HCT116 (cell line): ENCODE measurements around the gene CTU2.

Experiments used
- CEBPB ChIP-seq: IDR thresholded peaks from 2 replicates; pipeline ENCODE4 v1.6.1; 2012; ENCODE audit warnings: low read depth
- EGR1 ChIP-seq: IDR thresholded peaks from 2 replicates; pipeline ENCODE4 v1.6.1; 2012; ENCODE audit warnings: low read depth
- JUND ChIP-seq: IDR thresholded peaks from 2 replicates; pipeline ENCODE4 v1.6.1; 2012
- POLR2A ChIP-seq: IDR thresholded peaks from 2 replicates; pipeline ENCODE4 v1.7.0; 2011; ENCODE audit warnings: borderline replicate concordance; ENCODE audit not compliant: insufficient read depth, insufficient read length; ENCODE audit errors: extremely low read depth
- POLR2AphosphoS5 ChIP-seq: IDR thresholded peaks from 2 replicates; pipeline ENCODE4 v1.6.1; 2011; ENCODE audit warnings: mild to moderate bottlenecking, low read depth, low read length, moderate library complexity
- RAD21 ChIP-seq: IDR thresholded peaks from 2 replicates; pipeline ENCODE4 v1.6.1; 2012; ENCODE audit warnings: low read depth, mild to moderate bottlenecking
- SP1 ChIP-seq: IDR thresholded peaks from 2 replicates; pipeline ENCODE4 v1.6.1; 2012; ENCODE audit warnings: low read depth
- TF ChIP-seq, protein P1 (sequence below), 3 experiments: fragments of 200-600 bp in 1 of 3; sonication (generic) in 1 of 3; IDR thresholded peaks in 2 of 3; conservative IDR thresholded peaks in 1 of 3; 2 replicates each; pipeline ENCODE4 v1.5.1; 2012 to 2017; ENCODE audit warnings: low read depth in 2 of 3, low read length in 2 of 3, antibody characterized with exemption in 1 of 3, borderline replicate concordance in 1 of 3, control low read depth in 1 of 3, mild to moderate bottlenecking in 1 of 3, mixed read lengths in 1 of 3, mixed run types in 1 of 3, moderate library complexity in 1 of 3; ENCODE audit not compliant: insufficient read depth in 1 of 3
- TF ChIP-seq, protein P2 (sequence below): IDR thresholded peaks from 2 replicates; pipeline ENCODE4 v1.6.1; 2012

DNA sequence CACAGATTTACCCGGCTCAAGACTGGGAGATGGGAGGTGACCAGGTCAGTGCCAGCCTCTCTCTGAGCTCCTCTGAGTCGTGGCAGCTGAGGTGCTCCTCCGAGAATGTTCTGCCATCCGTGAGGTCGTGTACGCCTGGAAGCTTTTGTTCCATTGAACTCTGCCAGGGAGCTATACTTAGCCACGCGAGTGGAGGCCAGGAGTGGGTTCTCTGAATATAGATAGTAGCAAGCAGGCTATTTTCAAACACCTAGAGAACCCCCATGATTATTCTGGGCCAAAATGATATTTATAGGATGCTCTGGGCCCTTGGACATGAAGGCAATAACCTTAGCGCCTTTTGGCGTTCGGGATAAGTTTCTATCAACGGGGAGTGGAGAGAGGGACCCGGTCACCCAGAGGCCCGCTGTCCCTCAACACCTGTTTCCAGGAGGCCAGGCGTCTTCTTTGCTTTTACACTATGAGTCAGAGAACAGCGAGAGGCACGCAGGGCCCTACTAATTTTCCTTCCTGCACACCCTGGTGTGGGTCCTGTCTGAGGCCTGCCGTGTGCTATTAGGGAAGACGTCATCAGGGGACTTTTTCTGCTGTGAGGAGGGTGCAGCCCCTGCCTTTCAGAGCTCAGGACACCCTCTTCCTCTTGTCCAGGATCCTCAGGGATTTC, 32.5 kb upstream of the CTU2 start:
- TF ChIP-seq SP1 = no peak
- TF ChIP-seq, protein P1, sequence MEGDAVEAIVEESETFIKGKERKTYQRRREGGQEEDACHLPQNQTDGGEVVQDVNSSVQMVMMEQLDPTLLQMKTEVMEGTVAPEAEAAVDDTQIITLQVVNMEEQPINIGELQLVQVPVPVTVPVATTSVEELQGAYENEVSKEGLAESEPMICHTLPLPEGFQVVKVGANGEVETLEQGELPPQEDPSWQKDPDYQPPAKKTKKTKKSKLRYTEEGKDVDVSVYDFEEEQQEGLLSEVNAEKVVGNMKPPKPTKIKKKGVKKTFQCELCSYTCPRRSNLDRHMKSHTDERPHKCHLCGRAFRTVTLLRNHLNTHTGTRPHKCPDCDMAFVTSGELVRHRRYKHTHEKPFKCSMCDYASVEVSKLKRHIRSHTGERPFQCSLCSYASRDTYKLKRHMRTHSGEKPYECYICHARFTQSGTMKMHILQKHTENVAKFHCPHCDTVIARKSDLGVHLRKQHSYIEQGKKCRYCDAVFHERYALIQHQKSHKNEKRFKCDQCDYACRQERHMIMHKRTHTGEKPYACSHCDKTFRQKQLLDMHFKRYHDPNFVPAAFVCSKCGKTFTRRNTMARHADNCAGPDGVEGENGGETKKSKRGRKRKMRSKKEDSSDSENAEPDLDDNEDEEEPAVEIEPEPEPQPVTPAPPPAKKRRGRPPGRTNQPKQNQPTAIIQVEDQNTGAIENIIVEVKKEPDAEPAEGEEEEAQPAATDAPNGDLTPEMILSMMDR (IDR thresholded peaks at IDR 0.05 in 2 of 3, conservative IDR thresholded peaks at IDR 0.05 in 1 of 3; ENCODE audit: borderline replicate concordance in 1 of 3, insufficient read depth in 1 of 3, low read depth in 2 of 3, low read length in 2 of 3) = no peak
- TF ChIP-seq EGR1 = no peak
- TF ChIP-seq RAD21 = no peak
- no peak for TF ChIP-seq CEBPB
- no peak for TF ChIP-seq POLR2AphosphoS5
- TF ChIP-seq, protein P2, sequence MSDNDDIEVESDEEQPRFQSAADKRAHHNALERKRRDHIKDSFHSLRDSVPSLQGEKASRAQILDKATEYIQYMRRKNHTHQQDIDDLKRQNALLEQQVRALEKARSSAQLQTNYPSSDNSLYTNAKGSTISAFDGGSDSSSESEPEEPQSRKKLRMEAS = no peak
- no peak for TF ChIP-seq POLR2A
- no peak for TF ChIP-seq JUND
